Stimulated activated CD8-positive, alpha-beta memory T cell treated with anti-CD3 and anti-CD28 coated beads, Interleukin-12 subunit alpha, Interleukin-12 subunit beta, amount 100 ng/mL, for 24 hours (primary cell): ENCODE results near the gene CFAP46.
"Not testable (repeated sequence)": the region's sequence is repeated elsewhere in the genome, so short reads cannot be mapped to it uniquely, and the experiment has no call there.

Experiments
- DNase-seq: peaks from one replicate; pipeline ENCODE4 v3.0.0-alpha.2; 2020; ENCODE audit errors: extremely low read depth

CFAP46 gene

GRCh38 chr10:132945125-132945893, 2.9 kb upstream of the CFAP46 start:
- no peak for DNase-seq

- DNase-seq: no peak
These were observed 2.1 kb upstream of the CFAP46 start for GRCh38 chr10:132944510-132944909.

- no peak for DNase-seq
These were observed 1.5 kb upstream of the CFAP46 start for GRCh38 chr10:132943791-132944404.

GRCh38 chr10:132943058-132943790, 854 bp upstream of the CFAP46 start:
- DNase-seq: no peak

GRCh38 chr10:132941640-132942051, 724 bp downstream of the CFAP46 start:
- no peak for DNase-seq

- no peak for DNase-seq
These were observed 1.4 kb downstream of the CFAP46 start for GRCh38 chr10:132940791-132941465.

- DNase-seq: no peak
These were observed 2.2 kb downstream of the CFAP46 start for GRCh38 chr10:132939957-132940790.

GRCh38 chr10:132939378-132939955, 2.9 kb downstream of the CFAP46 start:
- DNase-seq: no peak

- no peak for DNase-seq
These were observed 3.7 kb downstream of the CFAP46 start for GRCh38 chr10:132938472-132939339.

- DNase-seq: no peak
These were observed 4.5 kb downstream of the CFAP46 start for GRCh38 chr10:132937861-132938260.

GRCh38 chr10:132934953-132935352, 7.4 kb downstream of the CFAP46 start:
- no peak for DNase-seq

- no peak for DNase-seq
These were observed 8.9 kb downstream of the CFAP46 start for GRCh38 chr10:132933308-132934042.

GRCh38 chr10:132932461-132933307, 9.7 kb downstream of the CFAP46 start:
- no peak for DNase-seq

GRCh38 chr10:132931258-132932250, 10.8 kb downstream of the CFAP46 start:
- DNase-seq: not testable (repeated sequence)

GRCh38 chr10:132930701-132931100, 11.7 kb downstream of the CFAP46 start:
- not testable (repeated sequence) for DNase-seq

- no peak for DNase-seq
These were observed 12.3 kb downstream of the CFAP46 start for GRCh38 chr10:132929953-132930548.

- DNase-seq: no peak
These were observed 12.9 kb downstream of the CFAP46 start for GRCh38 chr10:132929480-132929879.
